GM21528 (cell line): Measurements from ENCODE around the gene SELPLG.

ENCODE experiments used
- ATAC-seq: cut with Tn5 transposase; IDR thresholded peaks from one replicate; pipeline ENCODE4 v1.9.1; 2021; ENCODE audit warnings: mild to moderate bottlenecking, moderate library complexity; ENCODE audit not compliant: unreplicated experiment, low FRiP score

Gene SELPLG

DNA sequence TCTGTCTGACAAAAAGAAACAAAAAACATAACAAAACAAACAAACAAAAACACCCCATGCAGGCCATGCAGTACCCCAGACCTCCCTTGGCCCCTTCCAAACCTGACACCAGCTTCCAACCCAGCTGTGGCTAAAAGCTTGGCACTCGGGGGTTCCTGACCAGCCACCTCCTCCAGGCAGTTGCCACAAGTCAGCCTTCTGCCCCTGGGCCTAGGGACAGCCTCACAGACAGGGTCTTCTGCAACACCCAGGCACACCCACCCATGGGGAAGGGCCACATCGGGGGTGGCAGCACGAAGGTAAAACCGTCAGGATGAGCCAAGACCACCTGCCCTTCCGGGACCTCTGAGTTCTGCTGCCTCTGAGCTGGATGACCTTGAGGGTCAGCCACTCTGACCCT, 25.1 kb downstream of the SELPLG start:
- ATAC-seq, result no peak

DNA sequence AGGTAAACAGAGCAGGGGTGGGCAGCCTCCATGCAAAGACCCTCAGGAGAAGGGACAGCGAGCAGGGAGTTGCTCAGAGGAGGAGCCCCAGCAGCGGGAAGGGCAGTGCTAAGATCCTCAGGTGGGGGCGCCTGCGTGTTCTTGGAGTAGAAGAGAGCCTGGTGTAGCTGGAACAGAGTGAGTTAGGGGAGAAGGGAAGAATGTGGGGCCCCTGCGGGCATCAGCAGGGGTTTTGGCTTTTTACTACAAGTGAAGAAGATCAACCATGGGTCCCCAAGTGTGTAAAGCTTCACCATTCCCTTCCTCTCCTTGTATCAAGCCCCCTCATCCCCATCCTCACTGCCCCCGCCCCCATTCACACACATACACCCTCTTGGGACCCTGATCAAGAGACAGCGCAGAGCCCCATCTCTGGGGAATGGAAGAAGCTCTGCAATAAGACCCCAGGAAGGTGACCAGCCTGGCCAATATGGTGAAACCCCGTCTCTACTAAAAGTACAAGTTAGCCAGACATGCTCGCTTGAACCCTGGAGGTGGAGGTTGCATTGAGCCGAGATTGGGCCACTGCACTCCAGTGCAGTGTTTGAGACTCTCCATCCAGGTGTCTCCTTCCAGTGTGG, 25.6 kb downstream of the SELPLG start:
- no peak for ATAC-seq

DNA sequence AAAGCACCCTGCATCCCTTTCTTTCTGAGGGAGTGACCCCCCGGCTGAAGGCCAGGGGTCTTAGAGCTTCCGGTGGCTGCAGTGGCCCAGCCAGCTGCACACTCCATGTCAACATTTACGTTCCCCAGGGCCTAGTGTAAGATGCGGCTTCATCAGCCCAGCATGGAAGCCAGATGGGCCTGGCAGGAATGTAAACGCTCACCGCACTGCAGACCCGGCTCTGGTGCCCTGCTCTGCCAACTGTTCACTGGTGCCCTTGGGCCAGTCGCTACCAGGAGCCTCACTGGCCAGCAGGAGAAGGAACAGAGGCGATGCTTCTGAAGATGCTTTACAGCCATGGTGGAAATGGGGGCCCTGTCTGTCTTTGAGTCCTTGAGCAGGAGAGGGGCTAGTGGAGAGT, 27.2 kb downstream of the SELPLG start:
- no peak for ATAC-seq

DNA sequence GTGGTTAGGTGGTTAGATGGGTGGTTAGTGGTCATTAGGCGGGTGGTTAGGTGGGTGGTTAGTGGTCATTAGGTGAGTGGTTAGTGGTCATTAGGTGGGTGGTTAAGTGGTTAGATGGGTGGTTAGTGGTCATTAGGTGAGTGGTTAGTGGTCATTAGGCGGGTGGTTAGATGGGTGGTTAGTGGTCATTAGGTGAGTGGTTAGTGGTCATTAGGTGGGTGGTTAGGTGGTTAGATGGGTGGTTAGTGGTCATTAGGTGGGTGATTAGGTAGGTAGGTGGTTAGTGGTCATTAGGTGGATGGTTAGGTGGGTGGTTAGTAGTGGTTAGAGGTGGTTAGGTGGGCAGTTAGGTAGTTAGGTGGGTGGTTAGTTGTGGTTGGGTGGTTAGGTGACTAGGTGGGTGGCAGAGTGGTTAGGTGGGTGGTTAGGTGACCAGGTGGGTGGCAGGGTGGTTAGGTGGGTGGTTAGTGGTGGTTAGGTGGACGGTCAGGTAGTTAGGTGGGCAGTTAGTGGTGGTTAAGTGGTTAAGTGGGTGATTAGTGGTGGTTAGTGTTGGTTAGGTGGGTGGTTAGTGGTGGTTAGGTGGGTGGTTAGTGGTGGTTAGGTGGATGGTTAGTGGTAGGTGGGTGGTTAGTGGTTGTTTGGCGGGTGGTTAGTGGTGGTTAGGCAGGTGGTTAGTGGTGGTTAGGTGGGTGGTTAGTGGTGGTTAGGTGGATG, 27.8 kb downstream of the SELPLG start:
- no peak for ATAC-seq

DNA sequence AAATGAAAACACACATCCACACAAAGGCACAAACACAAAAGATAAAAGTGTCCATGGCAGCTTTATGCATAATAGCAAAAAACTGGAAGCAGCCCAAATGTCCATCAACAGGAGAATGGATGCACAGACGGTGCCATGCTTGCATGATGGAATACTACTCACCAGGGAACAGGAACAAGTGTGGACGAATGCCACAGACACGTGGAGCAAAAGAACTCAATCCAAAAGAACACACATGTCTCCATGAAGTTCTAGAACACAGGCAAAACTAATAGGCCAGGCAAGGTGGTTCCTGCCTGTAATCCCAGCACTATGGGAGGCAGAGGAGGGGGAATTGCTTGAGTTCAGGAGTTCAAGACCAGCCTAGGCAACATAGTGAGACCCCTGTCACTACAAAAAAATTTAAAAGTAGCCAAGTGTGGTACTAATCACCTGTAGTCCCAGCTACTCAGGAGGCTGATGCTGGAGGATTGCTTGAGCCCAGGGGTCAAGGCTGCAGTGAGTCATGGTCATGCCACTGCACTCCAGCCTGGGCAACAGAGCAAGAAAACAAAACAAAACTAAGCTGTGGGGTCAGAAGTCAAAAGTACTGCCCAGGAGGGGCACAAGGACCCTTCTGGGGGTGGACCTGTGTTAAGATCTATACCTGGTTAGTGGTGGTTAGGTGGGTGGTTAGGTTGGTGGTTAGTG, 28.5 kb downstream of the SELPLG start:
- no peak for ATAC-seq

DNA sequence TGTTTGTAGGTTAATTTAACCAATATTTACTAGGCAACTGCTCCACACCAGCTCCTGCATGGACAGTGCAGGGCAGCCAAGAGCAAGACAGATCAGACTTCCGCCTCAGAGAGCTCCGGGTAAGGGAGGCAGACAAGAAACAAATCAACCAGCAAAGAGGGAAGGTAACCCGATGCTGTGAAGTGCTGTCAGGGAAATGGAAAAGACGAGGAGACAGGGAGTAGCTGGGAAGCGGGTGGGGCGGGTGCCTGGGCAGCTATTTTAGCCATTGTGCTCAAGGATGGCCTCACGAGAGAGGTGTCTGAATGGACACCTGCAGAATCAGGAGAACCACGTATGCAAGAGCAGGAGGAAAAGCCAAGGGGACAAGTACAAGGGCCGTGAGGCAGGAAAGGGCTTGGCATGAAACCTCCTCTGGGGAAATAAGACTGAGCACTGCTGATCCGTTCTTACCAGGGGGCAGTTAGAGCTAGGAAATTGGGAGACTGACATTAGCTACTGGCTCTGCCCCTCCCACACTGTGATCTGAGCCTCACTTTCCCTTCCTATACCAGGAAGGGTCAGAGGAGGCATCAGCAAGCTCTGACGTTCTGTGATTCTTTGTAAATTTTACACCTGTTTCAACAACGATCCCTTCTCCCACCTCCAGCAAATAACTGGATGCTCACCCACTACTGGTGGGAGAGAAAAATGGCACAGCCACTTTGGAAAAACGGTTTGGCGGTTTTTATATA, 29.3 kb downstream of the SELPLG start:
- ATAC-seq, result no peak

DNA sequence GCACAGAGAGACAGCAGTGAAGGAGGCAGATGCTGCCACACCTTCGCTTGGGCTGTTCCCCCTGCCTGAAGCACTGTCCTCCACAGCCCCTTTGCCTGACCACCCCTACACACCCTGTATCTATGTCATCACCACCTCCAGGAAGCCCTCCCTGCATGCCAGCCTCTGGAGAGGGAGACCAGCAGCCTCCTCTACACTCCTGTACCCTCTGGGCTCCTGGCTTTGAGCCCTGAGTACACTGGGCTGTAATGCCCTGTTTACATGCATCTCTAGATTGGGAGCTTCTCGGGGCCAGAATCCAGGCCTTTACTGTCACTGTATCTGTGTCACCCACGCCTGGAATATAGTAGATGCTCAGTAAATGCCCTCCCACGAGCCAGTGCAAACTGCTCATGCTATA, 30.0 kb downstream of the SELPLG start:
- ATAC-seq, result no peak

DNA sequence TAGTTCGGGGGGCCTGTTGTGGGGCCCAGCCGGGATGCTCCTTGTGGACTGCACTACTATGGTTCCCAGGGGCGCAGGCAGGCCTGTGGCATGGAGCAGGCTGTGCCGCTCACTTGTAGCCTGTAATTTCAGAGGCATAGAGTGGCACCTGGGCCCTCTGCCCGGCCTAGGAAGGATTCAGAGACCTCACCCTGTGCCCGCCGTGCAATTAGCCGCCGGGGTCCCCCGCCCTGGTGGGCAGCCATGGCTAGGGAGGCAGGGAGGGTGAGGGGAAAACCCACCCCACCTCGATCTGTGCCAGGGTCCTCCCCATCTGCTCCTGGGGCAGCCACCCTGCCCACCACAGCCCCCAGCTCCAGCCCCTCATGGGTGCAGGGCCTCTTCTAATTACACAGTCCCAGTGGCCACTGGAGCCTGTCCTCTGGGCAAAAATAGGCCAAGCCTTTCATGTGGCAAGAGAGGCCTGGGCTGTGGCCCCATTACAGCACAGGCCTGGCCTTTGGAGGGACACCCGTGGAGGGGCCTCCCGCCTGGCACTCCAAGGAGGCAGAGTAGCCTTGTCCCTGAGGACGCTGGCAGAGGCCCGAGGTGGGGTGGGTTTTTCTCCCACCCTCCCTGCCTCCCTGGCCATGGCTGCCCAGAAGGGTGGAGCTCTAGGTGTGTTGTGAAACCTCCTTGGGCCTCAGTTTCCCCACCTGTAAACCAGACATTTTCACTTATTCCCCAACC, 30.6 kb downstream of the SELPLG start:
- no peak for ATAC-seq

DNA sequence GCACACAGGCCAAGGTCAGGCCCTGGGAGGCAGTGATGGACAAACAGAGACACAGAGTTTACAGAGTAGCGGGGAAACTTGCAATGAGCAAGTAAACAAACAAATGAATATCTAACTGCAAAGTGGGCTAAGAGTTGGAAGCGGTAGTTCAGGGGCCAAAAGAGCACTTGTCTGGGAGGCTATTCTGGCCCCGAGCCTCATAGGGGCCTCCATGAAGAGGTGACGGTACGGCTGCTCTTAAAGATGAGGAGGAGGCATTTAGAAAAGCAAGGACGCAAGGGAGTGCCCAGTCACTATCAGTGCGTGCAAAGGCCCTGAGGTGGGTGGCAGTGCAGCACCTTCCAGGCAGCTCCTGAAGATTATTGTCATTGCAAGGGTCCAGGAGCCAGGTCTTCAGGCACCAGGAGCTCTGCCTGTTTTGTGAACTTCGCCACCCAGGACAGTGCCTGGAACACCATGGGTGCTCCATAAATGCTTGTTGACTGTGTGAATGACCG, 31.4 kb downstream of the SELPLG start:
- ATAC-seq, result no peak

DNA sequence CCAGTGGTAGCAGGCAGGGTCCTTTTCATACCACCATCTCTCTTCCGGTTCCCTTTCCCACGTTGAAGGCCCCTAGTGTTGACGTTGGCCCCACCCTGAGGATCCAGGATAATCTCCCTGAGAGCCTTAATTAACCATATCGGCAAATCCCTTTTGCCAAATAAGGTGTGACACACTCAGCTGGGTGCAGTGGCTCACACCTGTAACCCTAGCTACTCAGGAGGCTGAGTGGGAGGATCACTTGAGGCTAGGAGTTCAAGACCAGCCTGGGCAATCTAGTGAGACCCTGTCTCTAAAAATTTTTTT, 33.0 kb downstream of the SELPLG start:
- ATAC-seq, result no peak

DNA sequence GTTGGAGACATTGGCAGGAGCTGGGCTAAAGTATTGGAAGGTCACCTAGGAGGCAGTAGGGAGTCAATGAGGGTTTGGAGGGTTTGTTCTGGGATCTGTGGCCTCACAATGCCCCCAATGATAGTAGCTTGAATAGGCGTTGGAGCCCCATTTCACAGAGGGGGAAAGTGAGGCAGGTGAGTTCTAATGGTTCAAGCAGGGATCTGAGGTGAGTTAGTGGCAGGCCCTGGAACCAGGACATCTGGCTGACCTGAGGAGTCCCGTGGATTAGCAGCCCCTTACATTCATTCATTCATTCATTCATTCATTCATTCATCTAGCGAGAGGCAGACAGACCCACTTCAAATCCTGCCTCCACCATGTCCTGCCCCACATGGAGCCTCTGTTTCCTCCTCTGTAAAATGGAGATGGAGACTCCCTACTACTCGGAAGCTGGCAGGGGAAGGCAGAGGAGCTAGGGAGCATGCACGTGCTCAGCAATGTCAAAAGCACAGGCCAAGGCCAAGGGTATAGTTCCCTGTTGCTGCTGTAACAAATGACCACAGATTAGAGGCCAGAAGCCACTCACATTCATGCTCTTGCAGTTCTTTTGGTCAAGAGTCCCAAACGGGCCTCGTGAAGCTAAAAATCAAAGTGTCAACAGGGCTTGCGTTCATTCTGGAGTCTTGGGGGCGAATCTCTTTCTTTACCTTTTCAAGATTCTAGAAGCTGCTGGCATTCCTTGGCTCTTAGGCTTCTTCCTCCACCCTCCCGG, 33.6 kb downstream of the SELPLG start:
- ATAC-seq, result no peak

DNA sequence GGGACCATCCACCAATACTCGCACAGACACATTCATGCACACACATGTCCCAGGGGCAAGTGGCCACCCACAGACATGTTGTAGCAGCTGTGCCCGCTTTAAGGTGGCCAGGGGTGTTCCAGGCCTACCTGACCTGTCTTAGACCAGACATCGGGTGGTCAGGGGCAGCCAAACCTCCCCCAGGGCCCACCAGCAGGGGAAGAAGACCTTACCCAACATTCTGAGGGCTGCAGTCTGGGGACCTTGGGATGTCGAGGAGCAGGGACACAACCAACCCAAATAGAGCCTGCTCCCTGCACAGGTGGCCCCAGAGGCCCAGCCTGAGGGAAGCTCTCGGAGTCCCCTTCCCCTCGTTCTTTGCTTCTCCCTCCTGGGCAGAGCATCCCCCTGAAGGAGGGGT, 34.2 kb downstream of the SELPLG start:
- no peak for ATAC-seq

DNA sequence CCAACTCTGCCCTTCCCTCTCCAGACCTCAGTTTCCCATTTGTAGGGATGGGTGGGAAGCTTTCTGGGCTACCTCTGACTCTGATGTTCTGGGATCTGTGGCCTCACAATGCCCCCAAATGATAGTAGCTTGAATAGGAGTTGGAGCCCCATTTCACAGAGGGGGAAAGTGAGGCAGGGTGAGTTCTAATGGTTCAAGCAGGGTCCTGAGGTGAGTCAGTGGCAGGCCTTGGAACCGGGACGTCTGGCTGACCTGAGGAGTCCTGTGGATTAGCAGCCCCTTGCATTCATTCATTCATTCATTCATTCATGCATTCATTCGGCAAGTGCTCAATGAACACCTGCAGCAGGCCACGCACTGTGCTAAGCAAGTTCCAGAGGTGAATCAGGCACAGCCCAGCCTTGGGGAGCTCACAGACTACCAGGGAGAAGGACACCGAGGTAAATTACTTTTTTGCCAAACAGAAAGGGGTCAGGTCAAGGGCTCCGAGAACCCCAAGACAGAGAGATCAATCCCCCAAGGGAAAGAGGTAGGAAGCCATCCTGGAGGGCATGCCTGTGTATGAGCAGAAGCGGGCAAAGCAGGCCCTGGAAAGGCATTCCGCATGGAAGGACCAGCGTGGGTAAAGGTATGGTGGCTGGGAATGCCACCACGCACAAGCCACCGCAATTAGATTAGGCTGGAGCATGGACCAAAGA, 35.0 kb downstream of the SELPLG start:
- no peak for ATAC-seq

DNA sequence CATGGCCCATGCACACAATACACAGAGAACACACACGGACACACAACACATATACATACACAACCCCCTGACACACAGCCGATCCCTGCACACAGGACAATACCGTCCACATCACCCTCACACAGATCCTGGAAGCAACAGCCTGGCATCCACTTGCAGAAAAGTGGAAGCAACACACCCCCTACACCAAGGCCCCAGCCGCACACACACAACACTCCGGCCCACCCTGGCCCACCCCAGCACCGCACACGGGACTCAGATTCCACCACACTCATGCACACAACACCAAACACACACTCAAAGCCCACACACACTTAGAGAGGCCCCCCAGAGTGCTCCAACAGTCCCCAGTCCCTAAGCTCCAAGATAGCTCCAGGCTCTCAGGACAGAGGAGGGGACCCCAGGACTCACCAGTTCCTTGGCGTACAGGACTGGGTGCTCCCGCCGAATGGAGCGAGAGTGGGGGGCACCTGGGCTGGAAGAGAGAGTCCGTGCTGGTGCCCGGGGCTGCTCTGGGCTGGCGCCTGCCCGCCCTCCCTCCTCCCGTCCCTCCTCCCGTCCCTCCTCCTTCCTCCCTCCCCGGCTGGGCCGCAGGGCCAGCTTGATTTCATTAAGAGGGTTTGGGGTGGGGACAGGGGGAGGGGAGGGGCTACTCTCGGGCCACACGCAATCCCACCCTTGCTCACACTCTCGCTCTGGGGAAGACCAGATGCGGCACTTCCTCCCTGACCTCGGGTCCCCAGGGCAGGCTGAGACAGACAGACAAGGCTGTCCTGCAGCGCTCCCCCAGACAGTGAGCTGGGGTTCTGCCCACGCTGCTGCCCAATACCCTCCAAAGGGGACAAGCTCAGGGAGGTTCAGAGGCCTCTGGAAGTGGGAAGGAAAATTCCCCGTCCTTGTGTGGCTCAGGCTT, 35.9 kb downstream of the SELPLG start, which contains the start of gene TMEM119:
TSS of gene TMEM119 (minus strand) at position 526 of the 913 bp plus-strand sequence. CDS start 5,701 bp downstream, outside the sequence.
- ATAC-seq, result no peak

DNA sequence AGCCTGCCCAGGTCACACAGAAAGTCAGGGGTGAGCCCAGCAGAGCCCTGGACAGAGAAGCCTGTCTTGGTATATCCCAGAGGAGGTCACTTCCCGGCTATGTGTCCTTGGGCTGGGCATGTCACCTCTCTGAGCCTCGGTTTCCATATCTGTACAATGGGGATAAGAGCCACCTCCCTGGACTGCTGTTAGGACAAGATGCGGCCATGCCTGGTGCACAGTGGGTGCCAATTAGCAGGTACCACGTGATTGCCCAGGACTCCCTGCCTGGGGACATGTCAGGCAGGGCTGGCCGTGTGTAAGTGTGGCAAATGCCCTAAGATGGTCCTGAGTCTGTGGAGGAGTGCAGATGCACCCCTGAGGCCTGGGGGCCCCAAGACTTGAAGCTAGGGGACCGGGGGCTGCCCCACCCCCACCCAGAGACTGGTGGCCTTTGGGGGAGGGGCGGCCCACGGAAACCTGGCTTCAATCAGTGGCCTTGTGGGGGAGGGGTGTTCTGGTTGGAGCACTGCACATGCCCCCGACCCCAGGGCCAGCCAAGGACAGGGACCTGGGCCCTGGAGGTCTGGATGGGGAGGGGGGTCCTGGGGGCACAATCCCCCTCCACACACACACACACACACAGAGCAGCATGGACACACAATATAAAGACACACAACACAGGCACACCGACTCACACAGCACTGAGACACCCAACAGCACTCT, 36.7 kb downstream of the SELPLG start:
- no peak for ATAC-seq

DNA sequence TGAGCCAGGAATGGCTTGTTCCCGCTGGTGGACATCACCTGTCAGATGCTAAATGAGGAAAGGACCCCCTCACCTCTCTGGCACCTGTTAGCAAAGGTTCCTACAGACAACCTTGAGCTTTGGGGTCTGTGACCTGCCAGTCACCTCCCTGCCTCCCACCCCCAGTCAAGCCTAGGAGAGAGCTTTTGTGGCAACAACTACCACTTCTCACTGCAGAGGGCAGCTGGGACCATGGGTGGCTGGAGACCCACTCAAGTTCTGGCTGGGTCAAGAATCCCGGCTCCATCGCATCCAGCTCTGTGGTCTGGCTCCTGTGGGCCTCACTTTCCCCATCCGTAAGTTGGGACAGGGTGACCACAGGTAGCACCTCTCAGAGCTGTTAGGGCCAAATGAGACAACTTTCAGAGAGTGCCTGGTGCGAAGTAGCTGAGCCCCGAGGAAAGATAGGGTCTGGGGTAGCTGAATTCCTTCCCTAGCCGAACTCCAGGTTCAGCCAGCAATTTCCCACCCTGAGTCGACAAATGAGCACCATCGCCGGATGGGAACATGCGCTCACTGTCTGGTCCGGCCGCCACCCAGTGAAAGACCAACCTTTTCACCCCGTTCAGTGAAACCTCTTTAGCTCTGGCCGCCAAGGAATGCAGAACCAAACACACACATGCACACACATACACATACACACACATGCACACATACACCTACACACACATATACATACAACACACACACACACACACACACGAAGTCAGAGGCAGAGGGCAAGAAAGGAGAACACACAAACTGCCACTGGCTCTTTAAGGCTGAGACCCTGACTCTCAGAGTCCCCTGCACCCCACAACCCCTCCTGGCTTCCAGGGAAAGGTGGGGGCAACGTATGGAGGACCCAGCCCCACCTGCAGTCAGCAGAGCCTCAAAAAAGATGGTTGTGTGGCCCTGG, 37.7 kb downstream of the SELPLG start:
- no peak for ATAC-seq
